Amniotic epithelial cell (primary cell): Measurements from ENCODE around the gene C1orf159.

Experiments used
- DNase-seq: peaks from one replicate; pipeline ENCODE4 v3.0.0-alpha.2; 2010; ENCODE audit warnings: low read depth

Gene C1orf159

GRCh38 chr1:1092149-1092855, 23.6 kb downstream of the C1orf159 start:
- DNase-seq, result no peak

GRCh38 chr1:1091344-1092148, 24.3 kb downstream of the C1orf159 start:
- no peak for DNase-seq

DNA sequence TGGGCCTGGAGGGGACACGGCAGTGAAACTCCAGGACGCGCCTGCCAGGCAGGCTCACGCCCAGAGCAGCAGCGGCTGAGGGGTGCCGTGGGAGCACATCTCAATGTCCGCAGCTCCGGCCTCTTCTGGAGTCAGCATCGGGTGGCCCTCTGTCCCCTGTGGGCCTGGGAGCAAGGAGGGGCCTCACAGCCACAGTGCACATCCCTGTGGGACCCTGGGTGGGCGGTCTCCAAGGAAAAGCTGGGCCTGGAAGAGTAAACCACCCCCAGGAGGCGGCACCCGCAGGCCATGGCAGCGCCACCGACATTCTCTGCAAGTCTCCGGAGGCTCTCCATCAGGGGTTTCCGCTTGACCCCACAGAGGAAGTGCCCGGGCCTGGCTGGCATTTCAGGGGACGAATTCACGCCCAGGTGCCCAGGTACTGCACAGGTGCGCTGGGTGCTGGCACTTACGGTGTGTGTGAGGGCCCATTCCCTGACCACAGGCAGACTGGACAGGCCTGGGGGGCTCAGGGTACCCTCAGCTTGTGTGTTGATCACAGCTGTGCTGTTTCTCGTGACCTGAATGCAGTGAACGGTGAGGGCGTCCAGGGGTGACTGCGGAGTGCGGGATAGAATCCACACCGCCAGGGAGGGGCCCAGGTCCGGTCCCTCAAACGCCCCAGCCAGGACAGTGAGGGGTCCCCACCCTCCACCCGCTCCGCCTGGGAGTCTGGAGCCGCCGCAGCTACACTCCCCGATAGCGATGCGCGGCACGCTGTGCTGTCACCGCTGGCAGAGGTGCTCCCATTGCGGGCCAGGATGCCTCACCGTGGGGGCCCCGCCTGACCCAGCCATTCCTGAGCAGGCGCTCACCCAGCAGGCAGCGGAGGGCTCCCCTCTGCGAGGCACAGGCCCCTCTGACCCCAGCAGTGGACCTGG, 25.2 kb downstream of the C1orf159 start:
- DNase-seq, result no peak

- DNase-seq, result no peak
Observed at GRCh38 chr1:1089731-1090423, 26.0 kb downstream of the C1orf159 start.

DNA sequence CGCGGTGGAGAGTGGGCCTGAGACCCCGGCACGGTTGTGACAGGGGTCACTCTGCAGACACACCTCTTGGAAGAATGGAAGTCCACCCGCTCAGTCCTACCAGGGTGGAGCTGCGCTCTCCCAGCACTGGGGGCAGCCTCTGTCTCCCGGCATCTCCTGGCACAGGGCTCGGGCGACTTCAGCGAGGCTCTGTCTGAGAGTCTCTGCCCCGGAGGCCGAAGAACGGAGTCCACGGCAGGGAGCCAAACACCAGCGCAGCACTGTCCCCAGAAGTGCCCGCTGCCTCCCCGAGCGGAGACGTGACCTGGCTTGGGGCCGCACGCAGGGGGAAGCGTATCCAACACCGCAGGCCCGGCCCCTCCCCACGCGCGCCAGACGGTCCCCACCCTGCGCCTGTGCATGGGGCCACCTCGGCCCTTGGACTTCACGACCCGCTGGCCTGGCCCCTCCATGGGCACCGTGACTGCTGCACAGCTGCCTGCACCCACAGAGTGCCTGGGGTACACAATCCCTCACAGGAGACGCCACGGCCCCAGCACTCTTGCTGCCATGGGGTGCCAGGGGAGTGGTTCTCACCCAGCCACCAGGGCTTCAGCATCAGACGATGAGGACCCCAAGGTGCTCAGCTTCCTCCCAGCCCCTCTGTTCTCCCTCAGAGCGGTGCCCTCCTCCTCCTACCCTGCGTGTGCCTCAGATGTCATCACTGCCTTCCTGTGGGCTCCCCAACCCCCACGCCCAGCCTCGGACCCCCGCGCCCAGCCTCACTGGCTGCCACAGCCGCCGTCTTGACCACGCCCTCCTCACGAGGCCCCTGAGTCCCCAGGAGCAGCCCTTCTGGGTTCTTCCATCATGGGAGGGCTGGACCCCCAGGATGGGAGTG, 26.8 kb downstream of the C1orf159 start:
- no peak for DNase-seq

DNA sequence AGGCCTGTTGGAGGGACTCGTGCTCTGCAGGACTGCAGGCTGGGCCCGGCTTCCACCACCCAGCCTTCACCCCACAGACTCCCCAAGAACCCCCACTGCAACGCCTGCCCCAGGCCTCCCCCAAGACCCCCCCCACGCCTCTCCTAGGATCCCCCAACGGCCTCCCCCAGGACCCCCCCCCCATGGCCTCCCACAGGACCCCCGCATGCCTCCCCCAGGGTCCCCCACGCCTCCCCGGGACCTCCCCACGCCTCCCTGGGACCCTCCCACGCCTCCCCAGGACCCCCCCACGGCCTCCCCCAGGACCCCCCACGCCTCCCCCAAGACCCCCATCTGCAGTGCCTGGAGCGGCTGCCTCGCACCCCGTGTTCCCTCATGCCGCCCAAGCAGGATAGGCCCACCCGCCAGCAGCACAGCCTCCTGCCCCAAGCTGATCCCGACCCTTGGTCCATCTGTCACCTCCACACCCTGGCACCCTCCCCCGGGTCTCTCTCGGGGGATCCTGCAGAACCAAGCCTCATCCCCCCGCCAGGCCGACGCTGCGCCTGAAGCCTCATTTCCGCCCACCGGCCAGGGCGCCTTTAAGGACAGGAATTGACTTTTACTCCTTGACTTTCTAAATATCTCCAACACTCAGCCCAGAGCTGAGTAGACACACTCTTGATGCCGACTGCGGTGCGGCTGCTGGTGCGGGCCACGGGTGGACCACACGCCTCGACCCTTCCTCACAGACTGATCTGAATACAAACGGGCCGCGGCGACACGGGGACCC, 27.7 kb downstream of the C1orf159 start:
- DNase-seq, result no peak

GRCh38 chr1:1087351-1088028, 28.4 kb downstream of the C1orf159 start:
- DNase-seq, result no peak

DNA sequence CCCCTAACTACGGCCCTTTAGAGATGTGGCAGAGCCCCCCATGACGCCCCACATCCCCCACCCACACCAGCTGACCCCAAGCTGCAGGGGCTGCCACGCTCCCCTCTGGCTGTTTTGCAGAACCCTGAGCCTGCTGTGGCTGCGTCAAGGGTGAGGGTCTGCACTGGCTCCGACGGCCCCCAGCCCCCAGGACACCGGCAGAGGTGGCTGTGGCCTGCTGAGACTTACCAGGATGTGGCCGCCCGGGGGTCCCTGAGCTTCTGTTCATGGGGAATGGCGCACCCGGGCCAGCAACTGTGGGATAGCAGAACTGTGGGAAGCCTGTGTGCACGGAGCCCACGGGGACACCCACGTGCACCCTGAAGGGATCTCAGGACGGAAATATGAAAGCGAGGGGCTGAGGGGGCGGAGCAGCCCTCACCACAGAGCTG, 29.0 kb downstream of the C1orf159 start:
- no peak for DNase-seq

GRCh38 chr1:1085911-1086841, 29.7 kb downstream of the C1orf159 start:
- no peak for DNase-seq

- DNase-seq, result no peak
Observed at GRCh38 chr1:1085171-1085841, 30.6 kb downstream of the C1orf159 start.

- DNase-seq, result no peak
Observed at GRCh38 chr1:1084372-1085170, 31.3 kb downstream of the C1orf159 start.

DNA sequence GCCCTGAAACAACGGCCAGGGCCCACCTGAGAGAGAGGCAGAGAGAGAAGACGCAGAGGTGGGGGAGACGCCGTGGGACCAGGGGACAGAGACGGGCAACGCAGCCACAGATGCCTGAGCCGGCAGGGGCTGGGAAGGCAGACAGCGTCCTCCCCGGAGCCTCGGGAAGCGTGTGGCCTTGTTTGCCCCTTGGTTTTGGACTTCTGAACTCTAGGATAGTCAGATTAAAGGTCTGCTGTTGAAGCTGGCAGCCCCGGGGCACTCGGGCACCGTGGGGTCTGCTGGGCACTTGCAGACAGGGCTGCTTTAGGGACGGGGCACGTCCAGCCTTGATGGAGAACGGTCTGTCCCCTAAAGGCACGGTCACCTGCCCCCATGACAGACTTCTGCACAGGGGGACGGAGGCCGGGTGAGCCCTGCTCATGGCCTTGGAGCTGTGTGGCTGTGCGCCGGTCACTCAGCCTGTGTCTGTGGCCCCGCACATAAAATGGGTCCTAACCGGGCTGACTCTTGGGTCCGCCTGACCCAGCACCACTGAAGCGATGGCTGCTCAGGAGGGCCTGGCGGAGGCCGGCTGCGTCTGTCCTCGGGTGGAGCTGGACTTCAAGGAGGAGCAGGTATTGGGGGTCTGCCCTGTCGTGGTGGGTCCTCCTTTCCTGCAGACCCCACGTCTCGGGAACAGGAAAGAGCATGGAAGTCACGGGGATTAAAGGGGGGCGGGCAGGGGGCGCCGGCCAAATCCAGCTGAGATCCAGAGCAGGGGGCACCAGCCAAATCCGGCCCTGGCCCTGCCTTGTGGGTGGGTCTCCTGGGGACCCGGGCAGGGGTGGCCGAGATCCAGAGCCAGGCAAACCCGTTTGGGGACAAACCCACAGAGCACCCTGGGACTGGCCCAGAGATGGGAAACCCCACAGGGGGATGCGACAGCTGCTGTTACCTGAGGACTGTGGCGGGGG, 32.2 kb downstream of the C1orf159 start:
- DNase-seq, result no peak

GRCh38 chr1:1082776-1083415, 33.0 kb downstream of the C1orf159 start:
- DNase-seq, result no peak

DNA sequence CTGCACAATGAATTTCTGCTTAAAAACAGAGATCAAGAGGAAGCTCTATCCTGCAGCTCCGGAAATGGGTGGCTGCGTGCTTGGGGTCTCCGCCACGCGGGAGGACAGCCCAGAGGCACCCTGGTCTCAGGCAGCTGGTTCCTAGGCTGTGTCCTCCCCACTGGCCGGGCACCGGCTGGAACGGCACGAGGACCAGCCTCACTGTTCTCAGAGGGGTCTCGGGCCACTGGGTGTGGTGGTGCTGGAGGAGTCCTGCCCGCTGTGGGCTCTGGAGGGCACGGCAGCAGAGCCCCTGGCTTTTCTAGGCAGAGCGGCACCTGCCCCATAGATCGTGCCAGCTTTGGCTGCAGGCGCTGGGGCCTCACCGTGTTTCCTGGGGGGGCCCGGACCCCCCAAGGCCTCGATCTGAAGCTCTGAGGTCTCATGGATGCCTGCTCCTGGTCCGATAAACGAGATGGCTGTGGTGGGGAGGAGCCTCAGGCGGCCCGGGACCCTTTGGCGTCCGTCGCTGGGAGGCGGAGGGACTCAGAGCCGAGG, 33.6 kb downstream of the C1orf159 start:
- DNase-seq, result no peak
